Type B pancreatic cell (in vitro differentiated cells): ENCODE results near the gene APOBEC2. TPM values are rescaled to one million over a fixed set of nuclear protein-coding genes. Genes with fewer than 3 reads are reported as not detected.
A peak's percentile ranks its signal among the peaks of the same experiment; 100 is the strongest.
"Not testable (repeated sequence)": the region's sequence is repeated elsewhere in the genome, so short reads cannot be mapped to it uniquely, and the experiment has no call there.

ENCODE experiments used
- DNase-seq: peaks from one replicate; pipeline ENCODE4 v3.0.0; 2021; ENCODE audit warnings: mixed read lengths; ENCODE audit not compliant: unreplicated experiment; ENCODE audit errors: extremely low spot score
- H3K27ac Mint-ChIP-seq: 2 replicates; pipeline ENCODE4 v1.8.0; 2021; ENCODE audit warnings: mild to moderate bottlenecking, mixed read lengths
- H3K27me3 Mint-ChIP-seq: 2 replicates; pipeline ENCODE4 v1.8.0; 2021; ENCODE audit warnings: mixed read lengths
- H3K36me3 Mint-ChIP-seq: 2 replicates; pipeline ENCODE4 v1.8.0; 2021; ENCODE audit warnings: mixed read lengths
- H3K4me1 Mint-ChIP-seq: one replicate; pipeline ENCODE4 v1.8.0; 2021; ENCODE audit warnings: mixed read lengths; ENCODE audit not compliant: unreplicated experiment
- H3K4me3 Mint-ChIP-seq: 2 replicates; pipeline ENCODE4 v1.8.0; 2021; ENCODE audit warnings: mild to moderate bottlenecking, mixed read lengths
- H3K9me3 Mint-ChIP-seq: 2 replicates; pipeline ENCODE4 v1.8.0; 2021; ENCODE audit warnings: mixed read lengths
- CTCF ChIP-seq: fragments of 200-600 bp; sonication (generic); conservative IDR thresholded peaks from 2 replicates; pipeline ENCODE4 v1.5.0; 2021; ENCODE audit warnings: antibody characterized with exemption, mild to moderate bottlenecking
- total RNA-seq: library from RNA; stranded (reverse); gene quantifications from 2 replicates; pipeline ENCODE4 v1.2.1, GENCODE V29; 2021; ENCODE audit warnings: low replicate concordance

APOBEC2 gene
- total RNA-seq, 1 donor from 2014 or later: 1.5 TPM

- Mint-ChIP-seq H3K4me1 (peaks cover 11% of the 10 kb centered on the region), H3K27ac (no peak overlapping the region), H3K4me3 (no peak overlapping the region), H3K27me3 (no peaks in the 10 kb centered on the region), H3K36me3 (peaks cover 9% of the 10 kb centered on the region), H3K9me3 (no peaks in the 10 kb centered on the region)
- TF ChIP-seq CTCF: no peak
- DNase-seq: no peak
These were observed 39.4 kb upstream of the APOBEC2 start for GRCh38 chr6:41013466-41014153.

DNA sequence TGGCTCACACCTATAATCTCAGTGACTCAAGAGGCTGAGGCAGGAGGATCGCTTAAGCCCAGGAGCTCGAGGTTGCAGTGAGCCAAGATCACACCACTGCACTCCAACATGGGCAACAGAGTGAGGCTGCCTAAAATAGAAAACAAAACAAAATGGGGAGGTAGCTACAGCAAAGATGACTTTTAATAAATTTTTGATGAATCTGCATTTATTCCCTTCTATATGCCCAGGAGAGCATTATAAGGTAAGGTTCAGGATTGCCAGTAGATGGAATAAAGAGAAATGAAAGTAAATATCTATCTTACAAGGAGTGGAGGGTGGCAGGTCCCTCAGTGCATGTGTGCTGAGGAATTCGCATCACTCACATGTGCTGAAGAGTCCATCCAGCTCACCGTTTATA is 38.2 kb upstream of the APOBEC2 start:
- Mint-ChIP-seq H3K9me3 (no peaks in the 10 kb centered on the region), H3K27me3 (no peaks in the 10 kb centered on the region), H3K36me3 (peaks cover 11% of the 10 kb centered on the region), H3K27ac (no peak overlapping the region), H3K4me1 (peaks cover 11% of the 10 kb centered on the region), H3K4me3 (no peak overlapping the region)
- TF ChIP-seq CTCF: no peak
- no peak for DNase-seq

DNA sequence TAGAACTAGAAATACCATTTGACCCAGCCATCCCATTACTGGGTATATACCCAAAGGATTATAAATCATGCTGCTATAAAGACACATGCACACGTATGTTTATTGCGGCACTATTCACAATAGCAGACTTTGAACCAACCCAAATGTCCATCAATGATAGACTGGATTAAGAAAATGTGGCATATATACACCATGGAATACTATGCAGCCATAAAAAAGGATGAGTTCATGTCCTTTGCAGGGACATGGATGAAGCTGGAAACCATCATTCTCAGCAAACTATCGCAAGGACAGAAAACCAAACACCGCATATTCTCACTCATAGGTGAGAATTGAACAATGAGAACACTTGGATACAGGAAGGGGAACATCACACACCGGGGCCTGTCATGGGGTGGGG is 37.1 kb upstream of the APOBEC2 start:
- not testable (repeated sequence) for H3K9me3 Mint-ChIP-seq, DNase-seq, H3K27ac Mint-ChIP-seq, H3K4me3 Mint-ChIP-seq, H3K27me3 Mint-ChIP-seq
- peaks cover 11% of the 10 kb centered on the region for H3K4me1 Mint-ChIP-seq
- H3K36me3 Mint-ChIP-seq: peaks cover 17% of the 10 kb centered on the region

DNA sequence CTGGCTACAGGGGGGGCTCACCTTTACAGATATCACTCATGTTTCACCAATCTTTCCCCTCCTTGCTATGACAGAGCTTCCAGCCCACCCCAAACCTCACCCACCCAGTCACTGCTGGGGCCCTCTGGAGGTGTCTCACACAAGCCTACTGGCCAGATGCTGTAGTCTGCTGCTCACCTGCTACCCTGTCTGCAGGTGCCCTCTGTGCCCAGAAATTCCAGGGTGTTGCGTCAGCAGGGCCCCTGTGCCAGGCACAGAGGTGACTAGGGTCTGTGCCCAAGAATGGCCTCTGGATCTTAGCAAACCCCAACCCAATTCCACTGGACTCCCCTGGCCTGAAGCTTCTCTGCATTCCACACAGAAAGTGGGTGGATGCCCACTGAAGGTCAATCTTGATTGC is 35.3 kb upstream of the APOBEC2 start:
- Mint-ChIP-seq H3K27ac (no peak overlapping the region), H3K9me3 (no peaks in the 10 kb centered on the region), H3K4me3 (no peak overlapping the region), H3K4me1 (peaks cover 21% of the 10 kb centered on the region), H3K36me3 (peaks cover 17% of the 10 kb centered on the region), H3K27me3 (no peaks in the 10 kb centered on the region)
- TF ChIP-seq CTCF: no peak
- no peak for DNase-seq

DNA sequence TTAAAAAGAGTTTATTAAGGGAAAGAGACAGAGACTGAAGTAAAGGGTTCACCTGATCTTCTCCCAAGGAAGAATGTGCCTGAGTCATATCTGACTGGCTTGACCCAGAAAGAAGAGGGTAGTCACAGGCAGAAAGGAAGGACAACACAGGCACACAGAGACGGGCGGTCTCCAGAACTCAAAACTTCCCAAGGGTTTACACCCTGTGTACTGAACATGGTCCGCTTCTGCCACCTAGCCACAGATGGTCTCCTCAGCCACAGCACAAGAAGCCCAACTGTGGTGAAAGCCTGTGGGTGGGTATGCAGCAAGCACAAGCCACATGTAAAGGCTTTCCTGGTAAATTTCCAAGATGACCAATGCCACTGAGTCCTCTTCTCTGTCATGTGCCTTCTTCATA is 31.2 kb upstream of the APOBEC2 start:
- H3K27ac Mint-ChIP-seq: peak overlapping the region; percentile 73
- TF ChIP-seq CTCF: no peak
- H3K4me3 Mint-ChIP-seq: no peak overlapping the region
- peaks cover 22% of the 10 kb centered on the region for H3K36me3 Mint-ChIP-seq
- no peak for DNase-seq
- no peaks in the 10 kb centered on the region for H3K27me3 Mint-ChIP-seq
- no peaks in the 10 kb centered on the region for H3K9me3 Mint-ChIP-seq
- H3K4me1 Mint-ChIP-seq: peaks cover 35% of the 10 kb centered on the region

DNA sequence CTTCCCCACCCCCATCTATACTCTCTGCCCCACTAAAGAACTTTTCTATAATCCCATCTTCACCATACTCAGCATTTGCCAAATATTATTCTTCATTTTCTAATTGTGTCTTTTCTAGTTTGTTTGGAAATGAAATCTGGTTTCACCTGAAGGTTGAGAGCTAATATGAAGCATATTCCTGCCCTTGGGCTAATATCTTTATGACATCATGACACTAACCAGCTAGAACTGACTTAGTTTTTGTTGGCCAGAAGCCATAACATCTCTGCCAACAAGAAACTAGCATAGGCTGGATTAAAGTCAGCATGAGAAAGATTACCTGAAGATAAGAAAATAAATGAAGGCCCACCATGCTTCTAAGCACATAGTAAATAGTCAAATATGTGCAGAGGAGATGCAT is 30.7 kb upstream of the APOBEC2 start:
- H3K27ac Mint-ChIP-seq: peak overlapping the region; percentile 73
- H3K4me3 Mint-ChIP-seq: peak overlapping the region; percentile 16
- DNase-seq: no peak
- TF ChIP-seq CTCF: no peak
- H3K4me1 Mint-ChIP-seq: peaks cover 30% of the 10 kb centered on the region
- peaks cover 22% of the 10 kb centered on the region for H3K36me3 Mint-ChIP-seq
- no peaks in the 10 kb centered on the region for H3K27me3 Mint-ChIP-seq
- no peaks in the 10 kb centered on the region for H3K9me3 Mint-ChIP-seq
